Measurements from ENCODE around the gene RBM17. TPM values are rescaled to one million over a fixed set of nuclear protein-coding genes. Genes with fewer than 3 reads are reported as not detected.

The RBM17 gene
- total and polyA plus RNA-seq, 2 of the 13 experiments (the other 11 are each of a cell fraction or from before 2014, with no cell fraction given) = 30.7 to 77.5 TPM

DNA sequence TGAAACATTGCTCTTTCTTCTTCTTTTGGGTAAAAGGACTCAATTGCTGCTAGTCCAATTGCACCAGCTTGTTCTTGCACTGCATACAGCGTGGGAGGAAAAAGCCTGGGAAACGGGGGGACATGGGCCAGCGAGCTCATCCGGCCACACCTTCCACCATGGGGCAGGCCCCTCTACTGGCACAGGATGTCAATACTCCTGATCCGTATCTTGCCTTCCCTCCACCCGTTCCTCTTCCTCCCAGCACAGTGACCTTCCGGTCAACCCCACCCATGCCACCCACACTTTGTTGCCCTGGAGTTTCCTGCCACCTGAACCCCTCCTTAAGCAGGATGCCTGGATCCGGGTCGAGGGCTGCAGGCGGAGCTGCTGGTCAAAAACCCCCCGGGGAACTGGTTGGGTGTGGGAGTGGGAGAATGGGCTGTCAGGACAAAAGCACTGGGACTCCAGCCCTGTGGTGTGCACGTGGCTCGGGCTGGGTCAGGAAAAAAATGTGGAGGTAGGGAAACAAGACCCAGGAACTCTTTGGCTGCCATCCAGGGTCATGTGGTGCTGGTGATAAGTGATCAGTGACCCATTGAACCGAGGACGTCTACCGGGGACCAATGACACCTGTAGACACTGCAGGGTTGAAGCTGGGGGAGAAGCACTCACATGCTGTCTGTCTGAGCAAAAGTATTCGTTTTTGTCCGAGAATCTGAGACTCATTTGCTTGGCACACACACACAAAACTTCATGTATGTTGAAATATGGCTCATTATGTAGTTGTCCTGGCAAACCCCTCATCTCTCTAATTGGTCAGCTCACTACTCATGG, 34.8 kb upstream of the RBM17 start (continued):
- TF ChIP-seq, protein P1, sequence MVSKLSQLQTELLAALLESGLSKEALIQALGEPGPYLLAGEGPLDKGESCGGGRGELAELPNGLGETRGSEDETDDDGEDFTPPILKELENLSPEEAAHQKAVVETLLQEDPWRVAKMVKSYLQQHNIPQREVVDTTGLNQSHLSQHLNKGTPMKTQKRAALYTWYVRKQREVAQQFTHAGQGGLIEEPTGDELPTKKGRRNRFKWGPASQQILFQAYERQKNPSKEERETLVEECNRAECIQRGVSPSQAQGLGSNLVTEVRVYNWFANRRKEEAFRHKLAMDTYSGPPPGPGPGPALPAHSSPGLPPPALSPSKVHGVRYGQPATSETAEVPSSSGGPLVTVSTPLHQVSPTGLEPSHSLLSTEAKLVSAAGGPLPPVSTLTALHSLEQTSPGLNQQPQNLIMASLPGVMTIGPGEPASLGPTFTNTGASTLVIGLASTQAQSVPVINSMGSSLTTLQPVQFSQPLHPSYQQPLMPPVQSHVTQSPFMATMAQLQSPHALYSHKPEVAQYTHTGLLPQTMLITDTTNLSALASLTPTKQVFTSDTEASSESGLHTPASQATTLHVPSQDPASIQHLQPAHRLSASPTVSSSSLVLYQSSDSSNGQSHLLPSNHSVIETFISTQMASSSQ (IDR thresholded peaks at IDR 0.05; ENCODE audit: low read depth) = no peak
- TF ChIP-seq, protein P1 (CRISPR knock-in tag; IDR thresholded peaks at IDR 0.05; ENCODE audit: borderline replicate concordance) = no peak
- no peak for TF ChIP-seq FOSL2 (CRISPR knock-in tag; IDR thresholded peaks at IDR 0.05)
- TF ChIP-seq ZNF703 (CRISPR knock-in tag; IDR thresholded peaks at IDR 0.05; ENCODE audit: borderline replicate concordance) = no peak
- TF ChIP-seq, protein P2, sequence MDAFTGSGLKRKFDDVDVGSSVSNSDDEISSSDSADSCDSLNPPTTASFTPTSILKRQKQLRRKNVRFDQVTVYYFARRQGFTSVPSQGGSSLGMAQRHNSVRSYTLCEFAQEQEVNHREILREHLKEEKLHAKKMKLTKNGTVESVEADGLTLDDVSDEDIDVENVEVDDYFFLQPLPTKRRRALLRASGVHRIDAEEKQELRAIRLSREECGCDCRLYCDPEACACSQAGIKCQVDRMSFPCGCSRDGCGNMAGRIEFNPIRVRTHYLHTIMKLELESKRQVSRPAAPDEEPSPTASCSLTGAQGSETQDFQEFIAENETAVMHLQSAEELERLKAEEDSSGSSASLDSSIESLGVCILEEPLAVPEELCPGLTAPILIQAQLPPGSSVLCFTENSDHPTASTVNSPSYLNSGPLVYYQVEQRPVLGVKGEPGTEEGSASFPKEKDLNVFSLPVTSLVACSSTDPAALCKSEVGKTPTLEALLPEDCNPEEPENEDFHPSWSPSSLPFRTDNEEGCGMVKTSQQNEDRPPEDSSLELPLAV (CRISPR knock-in tag; conservative IDR thresholded peaks at IDR 0.05; ENCODE audit: low read depth) = no peak
- TF ChIP-seq FIP1L1 (IDR thresholded peaks at IDR 0.05; ENCODE audit: borderline replicate concordance, insufficient read depth, low read depth, low read length) = no peak
- TF ChIP-seq PCBP2 (optimal IDR thresholded peaks at IDR 0.05; ENCODE audit: low read depth, low read length, poor library complexity, severe bottlenecking) = no peak
- no peak for TF ChIP-seq MBNL3 (CRISPR knock-in tag; conservative IDR thresholded peaks at IDR 0.05)
- no peak for TF ChIP-seq AGO1 (IDR thresholded peaks at IDR 0.05; ENCODE audit: low read depth, low read length, poor library complexity, severe bottlenecking)
- peak; percentile 13; the same call in 1 of the 2 replicates for TF ChIP-seq NFYC (CRISPR knock-in tag; IDR thresholded peaks at IDR 0.05)
- TF ChIP-seq XBP1 (CRISPR knock-in tag; IDR thresholded peaks at IDR 0.05) = no peak
- TF ChIP-seq KDM1A (CRISPR knock-in tag; IDR thresholded peaks at IDR 0.05) = no peak
- TF ChIP-seq, protein P3, sequence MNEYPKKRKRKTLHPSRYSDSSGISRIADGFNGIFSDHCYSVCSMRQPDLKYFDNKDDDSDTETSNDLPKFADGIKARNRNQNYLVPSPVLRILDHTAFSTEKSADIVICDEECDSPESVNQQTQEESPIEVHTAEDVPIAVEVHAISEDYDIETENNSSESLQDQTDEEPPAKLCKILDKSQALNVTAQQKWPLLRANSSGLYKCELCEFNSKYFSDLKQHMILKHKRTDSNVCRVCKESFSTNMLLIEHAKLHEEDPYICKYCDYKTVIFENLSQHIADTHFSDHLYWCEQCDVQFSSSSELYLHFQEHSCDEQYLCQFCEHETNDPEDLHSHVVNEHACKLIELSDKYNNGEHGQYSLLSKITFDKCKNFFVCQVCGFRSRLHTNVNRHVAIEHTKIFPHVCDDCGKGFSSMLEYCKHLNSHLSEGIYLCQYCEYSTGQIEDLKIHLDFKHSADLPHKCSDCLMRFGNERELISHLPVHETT (CRISPR knock-in tag; conservative IDR thresholded peaks at IDR 0.05) = no peak
- TF ChIP-seq RORA (CRISPR knock-in tag; IDR thresholded peaks at IDR 0.05) = no peak
- no peak for TF ChIP-seq ASH2L (IDR thresholded peaks at IDR 0.05; ENCODE audit: insufficient read length, low read depth, low read length)
- no peak for TF ChIP-seq ZSCAN5A (CRISPR knock-in tag; IDR thresholded peaks at IDR 0.05; ENCODE audit: borderline replicate concordance)
- TF ChIP-seq HOXA7 (CRISPR knock-in tag; IDR thresholded peaks at IDR 0.05) = no peak
- peak; percentile 57; the same call in 1 of the 2 replicates for TF ChIP-seq ETV5 (CRISPR knock-in tag; IDR thresholded peaks at IDR 0.05; ENCODE audit: borderline replicate concordance)
- no peak for TF ChIP-seq GATAD1 (CRISPR knock-in tag; IDR thresholded peaks at IDR 0.05)

All from HepG2 (cell line).